IMR-90 (cell line): Measurements from ENCODE around the gene TSR2. TPM values are rescaled to one million over a fixed set of nuclear protein-coding genes. Genes with fewer than 3 reads are reported as not detected.

ENCODE experiments used
- ATAC-seq: fragments of 200-7000 bp; cut with Tn5 transposase; 2 replicates; pipeline ENCODE4 v1.9.1; 2020; ENCODE audit warnings: low read depth, mild to moderate bottlenecking, moderate library complexity
- BruUV-seq: library from RNA; stranded (reverse); fragments of 400-500 nt; replicated peaks from 2 replicates; lab custom pipeline; 2021; lab: Mats Ljungman, UMichigan
- CTCF ChIA-PET: fragments of 300-600 bp; formaldehyde crosslinking; extraction: SDS; loops from one replicate; lab custom pipeline; 2021; ENCODE audit warnings: antibody characterized with exemption; lab: Yijun Ruan, JAX
- POLR2A ChIA-PET: fragments of 300-600 bp; sonication (Branson Sonifier 250); formaldehyde crosslinking; loops from one replicate; lab custom pipeline; 2022; ENCODE audit warnings: antibody characterized with exemption; ENCODE audit not compliant: unreplicated experiment; lab: Charles Lee
- DNase-seq: peaks from one replicate; pipeline ENCODE4 v3.0.0; 2013
- H2AFZ ChIP-seq: replicated peaks from 2 replicates; pipeline ENCODE3; 2013; ENCODE audit warnings: low read length, mild to moderate bottlenecking; ENCODE audit not compliant: poor library complexity
- H2AK5ac ChIP-seq: 2 replicates; pipeline ENCODE4 v1.6.1; 2013; ENCODE audit warnings: low read depth, low read length, inconsistent platforms
- H2AK9ac ChIP-seq: replicated peaks from 2 replicates; pipeline ENCODE3; 2013; ENCODE audit warnings: mild to moderate bottlenecking, low read depth, low read length, moderate library complexity; ENCODE audit not compliant: poor library complexity
- H2BK120ac ChIP-seq: 2 replicates; pipeline ENCODE4 v1.6.1; 2013; ENCODE audit warnings: low read depth, low read length, inconsistent platforms
- H2BK15ac ChIP-seq: 3 replicates; pipeline ENCODE4 v1.6.1; 2013; ENCODE audit warnings: low read depth, low read length, inconsistent platforms
- H2BK20ac ChIP-seq: 2 replicates; pipeline ENCODE4 v1.6.1; 2013; ENCODE audit warnings: low read depth, mild to moderate bottlenecking, inconsistent platforms, low read length, moderate library complexity
- H2BK5ac ChIP-seq: 2 replicates; pipeline ENCODE4 v1.6.1; 2013; ENCODE audit warnings: mild to moderate bottlenecking, low read depth, low read length, inconsistent platforms; ENCODE audit not compliant: poor library complexity, severe bottlenecking
- H3K14ac ChIP-seq: replicated peaks from 2 replicates; pipeline ENCODE4 v1.6.1; 2013; ENCODE audit warnings: low read depth, low read length, inconsistent platforms
- H3K18ac ChIP-seq: 2 replicates; pipeline ENCODE4 v1.6.1; 2013; ENCODE audit warnings: low read depth, low read length, control low read depth
- H3K23ac ChIP-seq: 2 replicates; pipeline ENCODE4 v1.6.1; 2013; ENCODE audit warnings: low read depth, low read length, inconsistent platforms
- H3K27ac ChIP-seq: 2 replicates; pipeline ENCODE4 v1.5.1; 2013; ENCODE audit warnings: mild to moderate bottlenecking, control low read depth, low read length; ENCODE audit not compliant: insufficient read depth
- H3K27me3 ChIP-seq: 2 replicates; pipeline ENCODE4 v1.6.1; 2013; ENCODE audit warnings: low read length; ENCODE audit not compliant: control insufficient read depth, insufficient read depth
- H3K36me3 ChIP-seq: 2 replicates; pipeline ENCODE4 v1.6.1; 2013; ENCODE audit warnings: low read length, mixed read lengths; ENCODE audit not compliant: control insufficient read depth, insufficient read depth
- H3K4ac ChIP-seq: 2 replicates; pipeline ENCODE4 v1.6.1; 2013; ENCODE audit warnings: low read depth, low read length, inconsistent platforms
- H3K4me1 ChIP-seq: 2 replicates; pipeline ENCODE4 v1.6.1; 2013; ENCODE audit warnings: low read length, mixed read lengths; ENCODE audit not compliant: control insufficient read depth, insufficient read depth
- H3K4me2 ChIP-seq: 2 replicates; pipeline ENCODE4 v1.6.1; 2013; ENCODE audit warnings: low read depth, mild to moderate bottlenecking, control low read depth, low read length, moderate library complexity
- H3K4me3 ChIP-seq: 2 replicates; pipeline ENCODE4 v1.5.1; 2013; ENCODE audit warnings: low read depth, mild to moderate bottlenecking, control low read depth, low read length, moderate library complexity; ENCODE audit not compliant: insufficient read depth
- H3K56ac ChIP-seq: 2 replicates; pipeline ENCODE4 v1.6.1; 2013; ENCODE audit warnings: low read length, inconsistent platforms; ENCODE audit not compliant: insufficient read depth; ENCODE audit errors: extremely low read depth
- H3K79me1 ChIP-seq, 2 experiments: 2 replicates each; pipeline ENCODE4 v1.6.1; 2013; ENCODE audit warnings: low read length in 2 of 2, inconsistent platforms in 1 of 2, low read depth in 1 of 2
- H3K9ac ChIP-seq: 2 replicates; pipeline ENCODE4 v1.6.1; 2013; ENCODE audit warnings: low read depth, low read length, control low read depth
- H3K9me1 ChIP-seq: 2 replicates; pipeline ENCODE4 v1.6.1; 2013; ENCODE audit warnings: low read length, inconsistent platforms; ENCODE audit not compliant: insufficient read depth
- H3K9me3 ChIP-seq: 2 replicates; pipeline ENCODE4 v1.6.1; 2013; ENCODE audit warnings: low read length; ENCODE audit not compliant: control insufficient read depth, insufficient read depth
- H4K20me1 ChIP-seq: 2 replicates; pipeline ENCODE4 v1.6.1; 2013; ENCODE audit warnings: low read length, inconsistent platforms; ENCODE audit not compliant: insufficient read depth
- H4K5ac ChIP-seq: 2 replicates; pipeline ENCODE4 v1.6.1; 2013; ENCODE audit warnings: mild to moderate bottlenecking, low read depth, low read length, control low read depth
- H4K8ac ChIP-seq, 2 experiments: 2 replicates each; pipeline ENCODE4 v1.6.1; 2013; ENCODE audit warnings: low read depth in 2 of 2, low read length in 2 of 2, control low read depth in 1 of 2, inconsistent platforms in 1 of 2
- H4K91ac ChIP-seq: 2 replicates; pipeline ENCODE4 v1.6.1; 2013; ENCODE audit warnings: low read depth, low read length, inconsistent platforms; ENCODE audit not compliant: insufficient read depth
- MAZ ChIP-seq: IDR thresholded peaks from 2 replicates; pipeline ENCODE4 v1.6.1; 2012; ENCODE audit warnings: low read depth, mild to moderate bottlenecking, low read length, improper control_type of control experiment, moderate library complexity, borderline replicate concordance
- NFE2L2 ChIP-seq: fragments of 150-350 bp; IDR thresholded peaks from 2 replicates; pipeline ENCODE4 v1.6.1; 2016; ENCODE audit warnings: low read depth, mild to moderate bottlenecking, low read length
- POLR2A ChIP-seq: IDR thresholded peaks from 2 replicates; pipeline ENCODE4 v1.6.1; 2012; ENCODE audit warnings: mild to moderate bottlenecking, low read depth, low read length
- RAD21 ChIP-seq: IDR thresholded peaks from 2 replicates; pipeline ENCODE4 v1.6.1; 2012; ENCODE audit warnings: low read length, improper control_type of control experiment
- RCOR1 ChIP-seq: IDR thresholded peaks from 2 replicates; pipeline ENCODE4 v1.6.1; 2012; ENCODE audit warnings: mild to moderate bottlenecking, low read length, improper control_type of control experiment; ENCODE audit not compliant: insufficient replicate concordance
- RFX5 ChIP-seq: IDR thresholded peaks from 2 replicates; pipeline ENCODE4 v1.8.0; 2012; ENCODE audit warnings: low read depth, mild to moderate bottlenecking, low read length, moderate library complexity
- SMC3 ChIP-seq: fragments of 150-350 bp; IDR thresholded peaks from 2 replicates; pipeline ENCODE4 v1.6.1; 2016; ENCODE audit warnings: low read depth, mild to moderate bottlenecking, antibody characterized with exemption, low read length, moderate library complexity
- WGBS, 2 experiments: methylation state at CpG; one replicate each; pipeline versions ENCODE4 v1.1.5 to v1.1.7; 2013; ENCODE audit warnings: missing lambda C conversion rate in 2 of 2; ENCODE audit not compliant: insufficient read length in 1 of 2; ENCODE audit errors: extremely low coverage in 2 of 2; 5-methylcytosine and 5-hydroxymethylcytosine counted together
- dilution Hi-C: fragments of 300-500 bp; cut with HindIII; formaldehyde crosslinking; loops from one replicate; pipeline ENCODE4 v1.14.3; 2018; ENCODE audit warnings: low sequenced_read_pairs; ENCODE audit not compliant: unreplicated experiment
- in situ Hi-C: fragments of 300-500 bp; cut with MboI; formaldehyde crosslinking; loops from 3 replicates; pipeline ENCODE4 v1.14.3; 2019; ENCODE audit warnings: low sequenced_read_pairs, inconsistent platforms, mixed read lengths
- intact Hi-C: fragments of 100-400 bp; cut with micrococcal nuclease; formaldehyde crosslinking; loops from 2 replicates; pipeline ENCODE4 v1.10.0; 2022
- polyA plus RNA-seq, 3 experiments: library from polyadenylated mRNA; depleted of rRNA; stranded (reverse); fragments of >200 nt; gene quantifications; 2 replicates each; pipeline ENCODE4 v1.2.3, GENCODE V29; 2012; ENCODE audit warnings: low replicate concordance in 1 of 3
- total RNA-seq: library from RNA; depleted of rRNA; stranded (reverse); fragments of >200 nt; gene quantifications from 2 replicates; pipeline ENCODE4 v1.2.3, GENCODE V29; 2012

The TSR2 gene
- total and polyA plus RNA-seq, 2 of the 4 experiments (the other 2 are of a cell fraction), result 8.8 to 22.1 TPM

GRCh38 chrX:54413753-54414152 is 26.5 kb upstream of the TSR2 start:
- Histone ChIP-seq H3K9me3 (peaks cover 2% of the 10 kb centered on the region; the same call in 1 of the 2 replicates), H3K4ac (no peak overlapping the region), H2AK5ac (no peak overlapping the region), H3K4me3 (no peak overlapping the region), H2BK120ac (no peak overlapping the region), H3K9ac (no peak overlapping the region), H3K27me3 (peaks cover 15% of the 10 kb centered on the region), H3K56ac (no peak overlapping the region), H2BK5ac (no peak overlapping the region), H3K36me3 (no peaks in the 10 kb centered on the region), H4K5ac (no peak overlapping the region), H4K91ac (no peak overlapping the region), H4K20me1 (no peaks in the 10 kb centered on the region), H4K8ac (no peak overlapping the region), H2AK9ac (no peak overlapping the region), H3K18ac (no peak overlapping the region), H3K27ac (no peak overlapping the region), H3K14ac (no peak overlapping the region), H2BK20ac (no peak overlapping the region), H2BK15ac (no peak overlapping the region), H3K79me1 (no peaks in the 10 kb centered on the region), H3K9me1 (no peaks in the 10 kb centered on the region), H3K4me2 (no peak overlapping the region), H3K23ac (no peak overlapping the region), H2AFZ (no peak overlapping the region), H3K4me1 (no peaks in the 10 kb centered on the region)
- in situ Hi-C loops (no loop called here), intact Hi-C loops (loop anchor here (10.0 kb wide), 1 partner anchor 149 kb away; no protein-coding TSS in a partner anchor), dilution Hi-C loops (no loop called here)
- BruUV-seq, result no TSS peak
- DNase-seq (no peak), ATAC-seq (no peak)
- ChIA-PET CTCF (no interaction called here), POLR2A (no interaction called here)
- WGBS, 2 experiments, result 90% methylated on average over 2 of the region's 3 CpGs; no CpG with 5 or more reads in 1 of the 2 experiments
- TF ChIP-seq SMC3, result no peak
- no peak for TF ChIP-seq MAZ
- no peak for TF ChIP-seq RFX5
- no peak for TF ChIP-seq POLR2A
- no peak for TF ChIP-seq RCOR1
- TF ChIP-seq NFE2L2, result no peak
- no peak for TF ChIP-seq RAD21
